CD4-positive, alpha-beta T cell treated with Interleukin-15 for 4 hours (primary cell): ENCODE results near the gene FRY.

ENCODE experiments used
- DNase-seq: peaks from one replicate; pipeline ENCODE4 v3.0.0-alpha.2; 2020; ENCODE audit warnings: low spot score

Gene FRY

DNA sequence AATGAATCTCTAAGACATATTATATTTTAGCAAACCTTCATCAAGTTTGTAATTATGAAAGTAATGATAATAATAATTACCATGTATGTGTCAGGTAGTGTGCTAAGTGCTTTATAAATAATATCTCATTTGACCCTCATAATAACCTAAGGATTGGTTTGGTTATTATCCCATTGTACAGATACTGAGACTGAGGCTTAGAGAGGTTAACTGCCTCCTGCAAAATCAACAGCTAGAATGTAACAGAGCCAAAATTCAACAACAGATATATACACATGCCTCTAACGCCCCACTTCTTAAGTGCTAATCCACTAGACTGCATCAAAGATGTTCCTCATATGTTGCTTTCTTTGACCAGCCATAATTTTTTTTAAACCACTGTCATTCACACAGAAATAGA is 142.8 kb downstream of the FRY start:
- no peak for DNase-seq

DNA sequence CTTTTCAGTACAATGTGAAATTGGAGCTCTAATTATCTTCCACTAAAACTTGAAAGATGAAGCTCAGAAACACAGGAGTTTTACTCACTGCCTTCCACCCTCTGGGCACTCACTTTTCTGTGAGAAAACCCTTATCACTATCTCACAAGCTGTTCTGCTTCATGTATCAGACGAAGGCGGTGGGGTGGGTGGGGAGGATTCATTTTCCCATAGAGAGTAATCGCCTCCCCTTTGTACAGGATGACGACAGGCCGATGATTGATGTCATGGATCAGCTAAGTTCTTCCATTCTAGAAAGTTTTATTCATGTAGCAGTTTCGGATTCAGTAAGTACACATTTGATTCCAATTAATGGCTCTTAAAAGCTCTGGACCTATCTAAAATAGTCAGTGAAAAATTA is 143.7 kb downstream of the FRY start:
- no peak for DNase-seq

DNA sequence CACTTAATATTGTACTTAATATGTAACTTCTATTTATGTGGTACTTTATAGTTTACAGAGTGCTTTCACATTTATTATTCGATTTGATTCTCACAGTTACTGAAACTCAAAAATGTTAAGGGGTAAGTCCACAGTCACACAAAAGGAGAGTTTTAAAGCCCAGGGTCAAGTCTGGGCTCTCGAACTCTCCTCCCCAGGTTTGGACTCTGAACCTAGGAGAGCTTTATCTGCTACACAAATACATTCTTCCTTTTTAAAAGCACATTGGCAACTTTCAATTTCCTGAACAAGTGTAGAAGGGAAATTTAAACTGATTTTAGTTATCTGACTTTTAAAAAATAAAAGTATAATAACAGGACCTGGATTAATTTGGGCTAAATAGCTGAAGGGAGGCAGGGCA is 144.4 kb downstream of the FRY start:
- DNase-seq, result no peak

DNA sequence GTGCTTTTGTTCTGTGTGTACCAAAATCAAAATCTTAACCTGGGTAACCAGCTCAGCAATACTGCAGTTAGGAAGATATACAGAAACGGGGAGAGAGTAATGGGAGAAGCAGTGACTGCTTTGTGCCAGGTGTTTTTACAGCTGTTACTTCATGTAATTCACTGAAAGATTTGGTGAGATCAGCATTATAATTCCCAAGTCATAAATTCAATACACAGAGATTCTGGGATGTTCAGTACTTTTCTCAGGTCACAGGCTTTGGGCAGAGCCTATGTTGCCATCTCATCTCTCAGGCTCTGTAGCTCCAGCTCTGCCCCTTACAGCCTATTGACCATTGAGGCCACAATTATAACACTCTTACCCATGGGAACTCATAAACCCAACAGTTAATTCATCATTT is 145.1 kb downstream of the FRY start:
- no peak for DNase-seq

DNA sequence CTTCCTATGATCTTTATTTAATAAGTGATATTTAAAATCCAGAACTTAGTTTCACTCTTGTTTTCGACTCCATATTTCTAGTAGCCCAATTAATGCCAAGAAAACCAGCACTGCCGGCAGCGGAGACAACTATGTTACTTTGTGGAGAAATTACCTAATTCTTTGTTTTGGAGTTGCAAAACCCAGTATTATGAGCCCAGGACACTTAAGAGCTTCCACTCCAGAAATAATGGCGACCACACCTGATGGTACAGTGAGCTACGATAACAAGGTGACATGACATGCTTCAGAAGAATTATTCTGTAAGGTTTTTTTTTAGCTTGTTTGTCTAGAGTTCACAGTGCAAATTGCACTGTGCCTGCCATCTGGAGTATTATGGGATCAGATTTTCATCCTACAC is 147.2 kb downstream of the FRY start:
- DNase-seq, result no peak

DNA sequence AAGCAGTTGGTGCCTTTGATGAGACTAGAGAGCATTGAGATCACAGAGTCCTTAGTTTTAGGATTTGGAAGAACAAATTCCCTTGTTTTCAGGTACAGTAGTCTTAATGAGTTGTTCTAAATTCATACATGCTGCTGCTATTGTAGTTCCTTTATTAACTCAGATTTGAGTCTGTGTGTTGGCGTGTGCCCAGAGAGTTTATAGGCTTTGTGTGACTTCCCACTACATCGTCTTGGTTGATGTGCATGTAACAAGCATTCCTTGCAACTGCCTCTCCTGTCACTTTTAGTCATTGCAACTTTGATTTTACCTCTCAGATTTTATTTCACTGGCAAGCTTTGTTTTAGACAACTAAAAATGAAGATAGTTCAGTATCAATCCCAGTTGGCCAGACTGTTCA is 148.1 kb downstream of the FRY start:
- DNase-seq, result no peak

DNA sequence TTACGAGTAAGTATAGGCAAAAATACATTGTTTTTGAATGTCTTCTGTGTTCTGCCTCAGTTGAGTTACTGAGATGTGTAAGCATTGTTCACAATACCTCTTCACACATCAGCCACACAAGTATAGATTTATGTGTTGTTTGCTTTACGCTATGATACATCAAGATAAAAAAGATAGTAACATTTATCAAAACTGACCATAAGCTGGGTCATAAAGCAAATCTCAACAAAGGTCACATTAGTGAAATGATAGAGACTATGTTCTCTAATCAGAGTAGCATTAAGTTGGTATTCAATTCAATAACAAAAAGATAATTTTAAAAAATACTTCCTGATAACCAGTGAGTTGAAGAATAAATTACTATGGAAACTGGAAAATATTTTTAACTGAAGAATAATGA is 156.1 kb downstream of the FRY start:
- no peak for DNase-seq

DNA sequence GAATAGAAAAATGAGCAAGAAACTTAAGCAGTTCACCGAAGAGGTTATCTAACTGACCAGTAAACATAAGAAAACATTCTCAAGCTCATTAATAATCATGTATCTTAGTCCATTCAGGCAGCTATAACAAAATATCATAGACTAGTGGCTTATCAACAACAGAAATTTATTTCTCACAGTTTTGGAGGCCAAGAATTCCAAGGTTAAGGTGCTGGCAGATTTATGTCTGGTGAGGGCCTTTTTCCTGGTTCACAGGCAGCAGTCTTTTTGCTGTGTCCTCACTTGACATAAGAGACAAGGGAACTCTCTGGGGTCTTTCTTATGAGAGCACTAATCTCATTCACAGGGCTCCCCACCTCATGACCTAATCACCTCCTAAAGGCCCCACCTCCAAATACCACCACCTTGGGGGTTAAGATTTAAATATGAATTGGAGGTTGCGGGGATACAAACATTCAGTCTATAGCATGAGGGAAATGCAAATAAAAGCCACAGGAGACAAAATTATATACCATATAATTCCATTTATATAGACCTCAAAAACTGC is 160.0 kb downstream of the FRY start:
- no peak for DNase-seq

DNA sequence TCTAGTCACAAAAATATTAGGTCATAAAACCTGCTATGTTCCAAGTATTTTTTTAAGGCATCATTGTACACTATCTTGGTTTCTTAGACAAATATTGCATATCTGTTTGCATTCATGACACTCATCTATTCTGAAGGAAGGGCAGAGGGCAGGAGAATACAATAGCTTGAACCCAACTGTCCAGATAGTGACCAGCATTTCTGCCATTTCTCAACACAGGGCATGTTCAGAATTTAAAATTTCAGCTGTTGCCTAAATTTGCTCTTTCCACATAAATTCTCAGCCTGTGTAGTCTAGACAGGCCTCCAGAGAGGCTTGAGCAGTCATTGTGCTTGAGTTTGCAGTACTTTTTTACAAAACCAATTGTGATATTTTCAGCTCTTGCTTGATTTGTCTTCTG is 164.1 kb downstream of the FRY start:
- DNase-seq, result no peak

DNA sequence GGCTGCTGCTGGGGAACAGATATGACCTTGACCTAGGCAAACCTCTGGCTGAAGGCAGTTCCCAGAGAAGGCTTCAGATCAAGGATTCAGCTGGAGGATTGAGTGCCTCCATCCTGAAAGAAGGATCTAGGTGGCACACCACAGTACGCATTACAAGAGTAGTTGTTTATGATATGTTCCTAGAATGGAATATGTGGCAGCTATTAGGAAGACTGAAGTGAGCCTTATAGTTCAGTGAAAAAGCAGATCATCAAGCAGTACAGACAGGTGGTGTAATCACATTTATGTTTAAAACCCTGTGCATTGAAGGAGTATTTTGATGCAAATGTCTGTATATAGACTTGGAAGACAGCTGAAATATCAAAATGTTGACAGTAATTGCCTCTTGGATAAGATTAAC is 167.6 kb downstream of the FRY start:
- no peak for DNase-seq

DNA sequence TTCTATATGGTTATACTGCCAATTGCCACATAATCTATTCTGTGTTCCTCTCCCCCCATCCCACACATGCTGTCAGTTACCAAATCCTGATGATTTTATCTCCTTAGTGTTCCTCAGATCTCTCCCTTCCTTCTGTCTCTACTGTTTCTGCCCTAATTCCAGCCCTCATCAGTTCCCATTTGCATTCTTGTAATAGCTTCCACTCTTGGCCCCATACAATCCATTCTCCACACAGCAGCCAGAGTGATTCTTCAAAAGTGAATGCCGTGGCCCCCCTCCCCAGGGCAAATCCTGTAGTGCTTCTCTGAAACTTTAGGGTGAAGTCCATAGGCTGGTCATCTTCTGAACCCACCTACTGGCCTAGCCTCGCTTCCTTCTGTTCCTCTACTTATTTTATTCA is 169.2 kb downstream of the FRY start:
- DNase-seq, result no peak

DNA sequence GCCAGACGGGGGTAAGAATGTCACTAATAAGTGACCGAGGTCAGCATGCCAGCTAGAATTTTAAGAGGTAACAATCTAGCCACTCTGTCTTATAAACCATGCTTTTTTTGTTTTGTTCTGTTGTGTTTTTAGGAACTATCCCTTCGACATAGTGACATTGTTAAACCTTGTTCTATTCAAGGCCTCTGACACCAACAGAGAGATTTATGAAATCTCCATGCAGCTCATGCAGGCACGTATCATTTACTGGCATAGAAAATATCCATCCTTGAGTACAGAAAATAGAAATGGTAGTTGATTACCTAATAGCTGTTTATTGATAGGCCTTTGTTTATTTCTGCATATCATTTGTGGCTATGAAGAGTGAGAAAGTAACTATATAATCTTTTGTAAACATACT is 170.2 kb downstream of the FRY start:
- no peak for DNase-seq

DNA sequence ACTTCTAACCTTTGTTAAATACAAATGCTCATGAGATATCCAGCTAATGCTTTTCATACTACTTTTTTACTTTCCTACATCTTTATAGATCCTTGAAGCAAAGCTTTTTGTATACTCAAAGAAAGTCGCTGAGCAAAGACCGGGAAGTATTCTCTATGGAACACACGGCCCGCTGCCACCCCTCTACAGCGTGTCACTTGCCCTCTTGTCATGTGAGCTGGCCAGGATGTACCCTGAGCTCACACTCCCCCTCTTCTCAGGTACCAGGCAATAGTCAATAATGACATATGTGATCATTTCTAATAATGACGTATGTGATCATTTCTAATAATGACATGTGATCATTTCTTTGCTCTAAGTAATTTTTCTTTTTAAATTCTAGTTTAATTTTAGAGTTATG is 170.7 kb downstream of the FRY start:
- DNase-seq, result no peak

DNA sequence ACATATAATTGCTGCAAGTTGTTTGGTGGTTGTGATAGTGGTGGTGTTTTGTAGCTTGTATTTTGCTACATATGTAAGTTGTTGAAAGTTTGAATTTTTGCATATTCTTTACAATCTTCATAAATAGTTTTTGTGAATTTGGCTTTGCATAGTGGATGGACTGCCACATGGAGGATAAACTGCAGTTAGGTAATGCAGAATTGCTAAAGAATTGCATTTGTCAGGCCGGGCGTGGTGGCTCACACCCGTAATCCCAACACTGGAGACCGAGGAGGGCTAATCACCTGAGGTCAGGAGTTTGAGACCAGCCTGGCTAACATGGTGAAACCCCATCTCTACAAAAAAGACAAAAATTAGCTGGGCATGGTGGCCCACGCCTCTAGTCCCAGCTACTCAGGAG is 171.6 kb downstream of the FRY start:
- no peak for DNase-seq

DNA sequence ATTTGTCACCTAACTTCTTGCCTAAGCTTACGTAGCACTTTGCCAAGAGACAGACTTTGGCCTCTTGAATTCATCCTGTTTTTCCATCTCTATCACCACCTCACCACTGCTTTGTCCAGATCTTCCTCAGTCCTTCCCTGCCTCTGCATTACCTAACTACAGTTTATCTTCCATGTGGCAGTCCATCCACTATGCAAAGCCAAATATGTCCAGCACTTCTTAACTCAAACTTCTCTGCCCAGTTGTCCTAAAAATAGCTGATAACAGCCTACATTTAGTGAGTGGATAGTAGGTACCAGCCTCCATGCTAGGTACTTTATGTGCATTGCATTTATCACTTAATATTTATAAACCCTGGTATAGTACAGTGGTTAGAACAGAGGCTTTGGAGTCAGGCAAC is 172.2 kb downstream of the FRY start:
- no peak for DNase-seq

DNA sequence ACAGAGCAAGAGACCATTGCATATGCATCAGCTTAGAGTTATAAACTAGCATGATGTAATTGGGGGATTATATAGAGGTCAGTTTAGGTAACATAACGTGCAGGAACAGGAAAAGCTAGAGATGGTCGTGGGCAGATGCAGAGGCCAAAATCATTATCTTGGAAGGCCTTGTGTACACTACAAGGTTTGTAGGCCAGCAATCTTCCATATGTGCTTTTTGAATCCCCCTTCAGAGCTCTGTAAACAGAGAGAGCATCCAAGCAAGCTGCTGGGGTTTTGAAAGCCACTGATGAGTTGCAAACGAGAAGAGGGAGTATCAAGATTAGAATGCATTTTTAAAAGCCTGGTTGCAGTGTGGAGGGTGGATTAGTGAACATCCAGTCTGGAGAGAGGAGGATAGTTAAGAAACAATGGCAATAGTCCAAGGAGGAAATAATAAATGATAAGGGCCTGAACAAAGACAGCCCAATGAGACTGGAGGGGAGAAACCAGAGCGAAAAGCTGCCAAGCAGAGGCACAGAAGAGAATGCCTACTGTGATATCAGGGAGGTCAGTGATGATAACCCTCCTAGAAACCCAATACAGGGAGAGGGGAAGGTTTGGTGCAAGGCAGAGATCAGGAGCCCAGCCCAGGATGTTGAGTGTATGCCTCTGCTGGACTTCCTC is 174.0 kb downstream of the FRY start:
- no peak for DNase-seq

DNA sequence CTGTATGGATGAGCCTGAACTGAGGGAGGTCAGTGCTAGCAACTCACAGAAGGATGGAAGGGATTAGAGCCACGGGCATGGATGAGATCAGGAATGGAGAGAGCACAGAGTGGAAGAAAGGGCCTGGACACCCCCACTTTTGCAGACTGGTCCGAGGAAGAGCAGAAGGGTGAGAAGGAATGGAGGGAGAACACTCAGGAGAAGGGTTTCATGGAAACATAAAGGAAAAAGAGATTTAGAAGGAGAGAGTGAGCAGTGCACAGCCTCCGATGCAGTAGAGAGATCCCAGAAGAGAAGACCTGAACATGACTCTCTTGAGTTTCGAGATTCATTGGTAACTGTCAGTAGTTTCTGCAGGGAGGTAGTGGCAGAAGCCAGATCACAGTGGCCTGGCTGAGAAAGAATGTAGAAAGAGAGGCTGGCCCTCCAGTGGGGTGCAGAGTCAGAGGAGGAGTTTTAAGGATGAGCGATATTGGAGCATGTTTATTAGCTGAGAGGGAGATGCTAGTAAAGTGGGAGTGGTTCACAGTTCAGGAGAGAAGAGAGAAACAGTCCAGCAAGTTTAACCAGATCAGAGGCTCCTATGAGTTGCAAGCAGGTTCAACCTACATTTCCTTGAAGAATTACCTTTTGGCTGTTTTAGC is 174.6 kb downstream of the FRY start:
- no peak for DNase-seq

DNA sequence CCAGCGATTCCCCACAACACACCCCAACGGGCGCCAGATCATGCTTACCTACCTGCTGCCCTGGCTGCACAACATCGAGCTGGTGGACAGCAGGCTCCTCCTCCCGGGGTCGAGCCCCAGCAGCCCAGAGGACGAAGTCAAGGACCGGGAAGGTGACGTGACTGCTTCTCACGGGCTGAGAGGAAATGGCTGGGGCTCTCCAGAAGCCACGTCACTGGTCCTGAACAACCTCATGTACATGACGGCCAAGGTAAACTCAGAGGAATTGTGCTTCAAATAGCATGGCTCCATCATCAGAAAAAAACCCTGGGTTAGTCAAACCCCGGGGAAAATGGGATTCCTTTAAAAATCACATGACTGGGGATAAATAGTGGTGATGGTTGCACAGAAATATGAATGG is 177.3 kb downstream of the FRY start:
- DNase-seq, result no peak

DNA sequence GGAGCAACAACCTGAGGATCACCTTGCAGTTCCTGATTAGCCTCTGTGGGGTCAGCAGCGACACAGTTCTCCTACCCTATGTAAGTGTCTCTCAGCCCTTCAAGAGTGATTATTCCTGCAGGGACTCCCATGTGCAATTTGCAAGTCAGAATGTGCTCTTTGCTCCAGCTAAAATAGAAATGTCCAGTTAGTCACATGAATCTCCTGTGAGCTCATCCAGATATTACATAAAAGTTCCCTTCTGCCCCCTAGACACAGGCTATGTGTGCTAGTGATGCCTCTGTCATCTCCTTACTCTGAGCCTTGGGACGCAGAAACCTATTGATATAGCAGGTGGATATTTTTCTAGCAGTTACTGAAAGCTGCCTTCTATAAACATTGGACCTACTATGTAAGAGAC is 178.1 kb downstream of the FRY start:
- no peak for DNase-seq

DNA sequence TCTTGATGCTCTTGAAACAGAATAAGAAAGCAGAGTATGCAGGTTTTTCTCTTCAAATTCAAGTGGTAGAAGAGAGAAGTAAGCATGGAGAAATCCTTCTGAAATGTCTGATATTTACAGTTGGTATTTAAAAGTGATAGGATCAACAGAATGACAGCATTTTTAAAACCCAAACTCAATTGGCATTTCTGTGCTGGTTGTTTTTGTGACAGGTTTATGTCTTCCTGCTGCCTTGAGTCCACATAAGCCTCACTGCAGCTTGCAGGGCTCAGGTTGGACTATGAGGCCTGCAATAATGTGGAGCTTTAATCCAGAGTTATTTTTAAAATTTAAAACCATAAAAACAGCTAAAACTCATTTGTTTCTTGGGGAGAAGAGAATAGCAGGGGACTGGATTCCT is 178.5 kb downstream of the FRY start:
- no peak for DNase-seq

DNA sequence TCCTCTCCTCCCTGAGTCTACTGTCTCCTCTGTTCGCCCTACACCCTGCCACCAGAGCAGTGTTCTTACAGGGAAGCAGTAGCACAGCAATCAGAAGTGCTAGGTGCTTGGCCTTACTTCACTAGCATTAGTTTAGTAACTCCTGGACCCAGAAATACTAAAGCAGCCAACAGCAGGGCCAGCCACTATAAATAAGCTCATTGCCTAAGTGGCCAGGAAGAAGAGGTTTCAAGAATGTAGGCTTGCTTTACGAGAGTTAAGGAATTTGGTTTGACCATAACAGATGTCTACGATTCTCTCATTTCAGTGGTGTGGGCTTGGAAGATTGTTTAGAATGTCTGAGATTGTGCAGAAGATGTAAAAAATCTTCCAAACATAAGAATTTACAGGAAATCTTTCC is 180.2 kb downstream of the FRY start:
- no peak for DNase-seq

DNA sequence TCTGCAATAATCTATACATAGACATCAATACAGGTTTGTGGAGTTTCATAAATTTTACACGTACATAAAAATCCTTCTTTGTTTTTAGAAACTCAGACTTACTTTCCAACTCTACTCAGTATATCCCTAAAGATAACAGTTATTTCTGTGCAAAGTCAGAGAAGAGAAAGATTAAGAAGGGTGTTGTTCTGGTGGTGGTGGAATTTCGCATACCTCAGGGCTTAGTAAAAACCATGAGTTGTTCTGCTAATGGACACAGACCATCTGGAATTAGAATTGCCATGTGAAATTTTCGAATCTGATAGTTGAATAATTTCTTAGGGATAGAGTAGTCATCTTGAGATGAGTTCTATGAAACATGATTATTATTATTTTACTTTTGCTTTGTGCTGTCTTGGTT is 180.8 kb downstream of the FRY start:
- DNase-seq, result no peak

DNA sequence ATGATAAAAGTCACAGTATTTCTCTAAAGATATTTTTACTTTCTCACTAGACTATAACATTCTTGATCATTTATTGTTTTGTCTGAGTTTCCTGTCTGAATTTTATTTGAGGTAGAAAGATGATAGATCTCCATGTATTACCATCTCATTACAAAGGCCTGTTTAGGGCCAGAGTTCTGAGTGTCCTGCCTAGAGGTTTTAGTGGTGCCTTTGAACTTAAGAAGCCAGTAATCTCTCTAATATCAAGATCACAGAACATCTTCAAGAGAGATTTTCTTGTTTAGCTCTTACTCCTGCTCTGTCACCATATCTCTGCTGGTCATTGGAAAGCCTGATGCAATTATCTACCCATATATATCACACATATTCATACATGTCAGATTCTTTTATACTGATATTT is 182.1 kb downstream of the FRY start:
- DNase-seq, result no peak

DNA sequence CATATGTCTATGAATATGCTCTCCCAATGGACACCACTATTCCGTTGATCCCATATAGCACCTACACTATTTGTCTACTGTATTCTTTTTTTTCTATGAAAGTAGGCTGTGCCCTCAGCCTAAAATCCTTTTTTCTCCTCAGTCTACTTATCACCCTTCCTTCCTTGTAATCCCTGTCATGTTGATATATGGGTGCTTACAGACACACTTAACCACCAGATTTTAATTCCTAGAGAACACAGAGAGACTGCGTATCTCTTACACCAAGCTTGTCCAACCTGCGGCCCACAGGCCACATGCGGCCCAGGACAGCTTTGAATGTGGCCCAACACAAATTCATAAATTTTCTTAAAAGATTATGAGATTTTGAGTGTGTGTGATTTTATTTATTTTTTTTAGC is 182.5 kb downstream of the FRY start:
- no peak for DNase-seq
